Body of pancreas (tissue), 4 donors: ENCODE results near the gene PIP5K1B.

Experiments
- POLR2A ChIP-seq, 3 donors: fragments of 450-650 bp; IDR thresholded peaks; one replicate each; pipeline ENCODE4 v1.6.1; 2016; ENCODE audit warnings: antibody characterized with exemption in 3 of 3, mild to moderate bottlenecking in 2 of 3
- TF ChIP-seq, protein P1 (sequence below), 7 experiments: fragments of 450-650 bp in 4 of 7; fragments of 200-600 bp in 3 of 7; sonication (generic) in 3 of 7; IDR thresholded peaks; one replicate each; pipeline ENCODE4 v1.5.1; 2016 to 2019; ENCODE audit warnings: antibody characterized with exemption in 7 of 7

DNA sequence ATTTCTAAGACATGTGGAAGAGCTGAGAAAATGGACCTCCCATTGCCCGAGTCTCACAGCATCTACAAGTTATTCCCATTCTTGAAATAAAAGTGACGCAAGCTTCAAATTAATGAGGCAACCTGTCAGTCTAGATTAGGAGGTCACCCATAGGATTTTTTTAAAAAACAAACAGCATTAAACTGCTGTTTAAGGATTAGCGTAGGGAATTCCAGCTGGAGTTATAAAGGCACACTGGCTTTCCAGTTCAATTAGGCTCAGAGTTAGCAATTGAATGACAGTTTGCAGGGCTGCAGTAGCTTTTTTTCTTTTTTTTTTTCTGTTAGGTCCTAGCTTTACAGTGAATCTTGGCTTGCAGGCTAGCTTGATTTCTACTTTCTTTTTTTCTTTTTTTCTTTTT is 292.6 kb downstream of the PIP5K1B start:
- TF ChIP-seq, protein P1, sequence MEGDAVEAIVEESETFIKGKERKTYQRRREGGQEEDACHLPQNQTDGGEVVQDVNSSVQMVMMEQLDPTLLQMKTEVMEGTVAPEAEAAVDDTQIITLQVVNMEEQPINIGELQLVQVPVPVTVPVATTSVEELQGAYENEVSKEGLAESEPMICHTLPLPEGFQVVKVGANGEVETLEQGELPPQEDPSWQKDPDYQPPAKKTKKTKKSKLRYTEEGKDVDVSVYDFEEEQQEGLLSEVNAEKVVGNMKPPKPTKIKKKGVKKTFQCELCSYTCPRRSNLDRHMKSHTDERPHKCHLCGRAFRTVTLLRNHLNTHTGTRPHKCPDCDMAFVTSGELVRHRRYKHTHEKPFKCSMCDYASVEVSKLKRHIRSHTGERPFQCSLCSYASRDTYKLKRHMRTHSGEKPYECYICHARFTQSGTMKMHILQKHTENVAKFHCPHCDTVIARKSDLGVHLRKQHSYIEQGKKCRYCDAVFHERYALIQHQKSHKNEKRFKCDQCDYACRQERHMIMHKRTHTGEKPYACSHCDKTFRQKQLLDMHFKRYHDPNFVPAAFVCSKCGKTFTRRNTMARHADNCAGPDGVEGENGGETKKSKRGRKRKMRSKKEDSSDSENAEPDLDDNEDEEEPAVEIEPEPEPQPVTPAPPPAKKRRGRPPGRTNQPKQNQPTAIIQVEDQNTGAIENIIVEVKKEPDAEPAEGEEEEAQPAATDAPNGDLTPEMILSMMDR (IDR thresholded peaks at IDR 0.05): no peak
- TF ChIP-seq POLR2A (IDR thresholded peaks at IDR 0.05): no peak
